GM12801 (cell line): ENCODE results near the gene BCAR3.

Source experiments
- TF ChIP-seq, protein P1 (sequence below): IDR thresholded peaks from one replicate; pipeline ENCODE4 v1.5.1; 2011; ENCODE audit warnings: control low read depth; ENCODE audit not compliant: insufficient read length; ENCODE audit errors: extremely low read depth

The BCAR3 gene

GRCh38 chr1:93722081-93723031, 40.7 kb upstream of the BCAR3 start:
- TF ChIP-seq, protein P1, sequence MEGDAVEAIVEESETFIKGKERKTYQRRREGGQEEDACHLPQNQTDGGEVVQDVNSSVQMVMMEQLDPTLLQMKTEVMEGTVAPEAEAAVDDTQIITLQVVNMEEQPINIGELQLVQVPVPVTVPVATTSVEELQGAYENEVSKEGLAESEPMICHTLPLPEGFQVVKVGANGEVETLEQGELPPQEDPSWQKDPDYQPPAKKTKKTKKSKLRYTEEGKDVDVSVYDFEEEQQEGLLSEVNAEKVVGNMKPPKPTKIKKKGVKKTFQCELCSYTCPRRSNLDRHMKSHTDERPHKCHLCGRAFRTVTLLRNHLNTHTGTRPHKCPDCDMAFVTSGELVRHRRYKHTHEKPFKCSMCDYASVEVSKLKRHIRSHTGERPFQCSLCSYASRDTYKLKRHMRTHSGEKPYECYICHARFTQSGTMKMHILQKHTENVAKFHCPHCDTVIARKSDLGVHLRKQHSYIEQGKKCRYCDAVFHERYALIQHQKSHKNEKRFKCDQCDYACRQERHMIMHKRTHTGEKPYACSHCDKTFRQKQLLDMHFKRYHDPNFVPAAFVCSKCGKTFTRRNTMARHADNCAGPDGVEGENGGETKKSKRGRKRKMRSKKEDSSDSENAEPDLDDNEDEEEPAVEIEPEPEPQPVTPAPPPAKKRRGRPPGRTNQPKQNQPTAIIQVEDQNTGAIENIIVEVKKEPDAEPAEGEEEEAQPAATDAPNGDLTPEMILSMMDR: no peak

DNA sequence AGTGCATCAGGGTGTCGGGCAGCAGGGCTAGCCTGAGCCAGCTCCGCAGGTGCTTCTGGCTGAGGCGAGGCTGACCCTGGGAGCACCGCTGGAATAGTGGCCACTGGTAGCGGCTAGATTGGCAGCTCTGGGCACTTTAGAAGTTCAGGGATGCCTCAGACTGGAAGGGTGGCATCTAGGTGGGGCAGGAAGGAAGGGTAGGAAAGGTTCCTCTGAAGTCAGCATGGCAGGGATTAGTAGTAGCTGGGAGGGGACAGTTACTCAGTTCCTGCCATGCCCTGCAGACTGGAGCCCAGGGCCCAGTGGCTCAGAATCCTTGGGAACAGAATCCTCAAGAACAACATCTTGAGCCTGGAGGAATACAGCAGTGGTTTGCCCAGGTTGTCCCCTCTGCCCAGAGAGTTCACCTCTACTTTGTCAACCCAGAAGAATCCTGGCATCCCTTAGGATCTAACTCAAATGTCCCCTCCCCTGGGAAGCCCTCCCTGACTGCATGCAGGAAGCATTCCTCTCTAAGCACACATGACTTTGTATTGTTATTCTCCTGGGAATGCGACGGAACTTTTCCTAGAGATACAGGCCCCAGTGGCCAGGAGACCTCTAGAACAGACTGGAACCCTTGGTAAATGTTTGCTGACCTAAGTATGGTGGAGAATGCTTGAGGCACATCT, 39.5 kb upstream of the BCAR3 start:
- TF ChIP-seq, protein P1: no peak

DNA sequence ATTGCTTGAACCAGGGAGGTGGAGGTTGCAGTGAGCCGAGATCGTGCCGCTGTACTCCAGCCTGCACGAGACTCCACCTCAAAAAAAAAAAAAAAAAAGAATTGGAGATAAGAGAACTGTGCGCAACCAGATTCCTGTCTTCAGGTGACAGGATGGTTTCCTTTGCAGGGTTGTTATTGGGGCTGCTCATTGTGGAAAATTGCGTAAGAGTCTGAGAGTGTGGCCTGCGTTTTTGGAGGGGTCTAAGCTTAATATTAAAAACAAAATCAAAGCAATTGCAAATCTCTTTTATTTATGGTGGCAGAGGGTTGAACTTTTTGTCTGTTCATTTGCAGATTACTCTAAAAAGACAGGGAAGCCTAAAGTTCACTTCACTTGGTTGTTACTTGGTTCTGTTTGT, 36.0 kb upstream of the BCAR3 start:
- TF ChIP-seq, protein P1: no peak

DNA sequence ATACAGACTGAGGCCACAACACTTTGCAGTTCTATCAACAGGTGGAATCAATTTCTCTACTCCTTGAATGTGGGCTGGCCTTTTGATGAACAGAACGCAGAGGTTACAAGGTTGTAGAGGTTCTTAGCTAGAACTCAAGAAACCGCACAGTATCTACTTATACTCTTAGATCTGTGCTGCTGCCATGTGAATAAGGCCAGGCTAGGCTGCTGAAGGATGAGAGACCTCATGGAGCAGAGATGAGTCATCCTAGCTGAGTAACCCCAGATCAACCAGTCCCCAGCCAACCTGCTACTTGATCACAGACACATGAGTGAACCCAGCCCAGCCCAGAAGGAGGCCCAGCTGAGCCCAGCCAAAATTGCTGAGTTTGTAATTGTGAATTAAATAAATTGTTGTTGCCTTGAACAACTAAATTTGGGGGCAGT, 35.3 kb upstream of the BCAR3 start:
- TF ChIP-seq, protein P1: no peak

DNA sequence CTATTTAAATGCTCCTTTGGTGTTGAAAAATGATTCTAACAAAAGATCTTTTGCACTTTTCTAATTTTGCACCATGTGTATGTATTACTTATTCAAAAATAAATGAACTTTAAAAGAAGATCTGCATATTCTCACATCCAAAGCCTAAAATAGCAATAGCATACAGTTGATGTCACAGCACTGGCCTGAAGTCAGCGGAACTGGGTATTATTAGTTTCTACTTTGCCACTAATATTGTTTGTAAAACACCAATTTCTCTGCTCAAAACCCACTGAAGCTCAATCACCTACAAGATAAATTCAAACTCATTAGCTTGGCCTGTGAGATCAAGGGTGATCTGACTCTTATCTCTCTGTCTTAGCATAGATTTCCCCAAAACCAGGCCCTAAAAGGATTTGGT, 34.5 kb upstream of the BCAR3 start:
- TF ChIP-seq, protein P1: no peak

- TF ChIP-seq, protein P1: no peak
Observed at GRCh38 chr1:93715529-93716126, 34.0 kb upstream of the BCAR3 start.

DNA sequence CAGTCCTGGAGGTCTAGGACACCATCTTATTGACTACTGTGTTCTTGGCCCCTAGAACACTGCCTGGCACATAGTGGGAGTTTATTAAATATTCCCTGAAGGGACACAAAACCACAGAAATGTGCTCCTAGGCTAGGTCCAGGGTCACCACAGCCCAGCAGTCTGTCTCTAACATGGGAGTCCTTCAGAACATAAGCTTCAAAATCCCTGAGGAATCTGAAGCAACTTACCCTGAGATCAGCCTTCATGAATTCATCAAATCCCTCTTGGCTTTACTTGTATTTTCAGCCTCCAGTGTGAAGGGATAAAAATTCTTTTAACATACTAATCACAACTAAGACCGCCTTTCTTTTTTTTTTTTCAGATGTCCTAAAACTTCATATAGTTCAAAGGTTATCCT, 32.7 kb upstream of the BCAR3 start:
- TF ChIP-seq, protein P1: no peak
